Endothelial cell (in vitro differentiated cells): ENCODE measurements around the gene GSG1L2. TPM values are rescaled to one million over a fixed set of nuclear protein-coding genes. Genes with fewer than 3 reads are reported as not detected.

Experiments
- DNase-seq: peaks from one replicate; pipeline ENCODE4 v3.0.0; 2021; ENCODE audit warnings: low spot score
- H3K27ac Mint-ChIP-seq: one replicate; pipeline ENCODE4 v1.8.0; 2021; ENCODE audit warnings: mixed read lengths, inconsistent platforms; ENCODE audit not compliant: unreplicated experiment
- H3K27me3 Mint-ChIP-seq: one replicate; pipeline ENCODE4 v1.8.0; 2021; ENCODE audit warnings: mild to moderate bottlenecking, moderate library complexity, mixed read lengths, inconsistent platforms; ENCODE audit not compliant: unreplicated experiment
- H3K36me3 Mint-ChIP-seq: one replicate; pipeline ENCODE4 v1.8.0; 2021; ENCODE audit warnings: mild to moderate bottlenecking, low read depth, mixed read lengths, inconsistent platforms; ENCODE audit not compliant: unreplicated experiment
- H3K4me1 Mint-ChIP-seq: one replicate; pipeline ENCODE4 v1.8.0; 2021; ENCODE audit warnings: mild to moderate bottlenecking, mixed read lengths, inconsistent platforms; ENCODE audit not compliant: unreplicated experiment
- H3K4me3 Mint-ChIP-seq: one replicate; pipeline ENCODE4 v1.8.0; 2021; ENCODE audit warnings: mild to moderate bottlenecking, mixed read lengths, inconsistent platforms; ENCODE audit not compliant: unreplicated experiment
- H3K9me3 Mint-ChIP-seq: one replicate; pipeline ENCODE4 v1.8.0; 2021; ENCODE audit warnings: mixed read lengths, inconsistent platforms; ENCODE audit not compliant: unreplicated experiment
- total RNA-seq: library from RNA; stranded (reverse); fragmentation: NEBNext Ultra II Directional; extraction: Animal tissue kit (Norgen Biotek cat#: 25700); gene quantifications from one replicate; pipeline ENCODE4 v1.2.1, GENCODE V29; 2021; ENCODE audit not compliant: unreplicated experiment
- TF ChIP-seq, protein P1 (sequence below): fragments of 200-600 bp; sonication (generic); IDR thresholded peaks from one replicate; pipeline ENCODE4 v1.5.0; 2021; ENCODE audit warnings: antibody characterized with exemption; ENCODE audit not compliant: unreplicated experiment

Gene GSG1L2
- total RNA-seq, 1 donor from 2014 or later = not detected

DNA sequence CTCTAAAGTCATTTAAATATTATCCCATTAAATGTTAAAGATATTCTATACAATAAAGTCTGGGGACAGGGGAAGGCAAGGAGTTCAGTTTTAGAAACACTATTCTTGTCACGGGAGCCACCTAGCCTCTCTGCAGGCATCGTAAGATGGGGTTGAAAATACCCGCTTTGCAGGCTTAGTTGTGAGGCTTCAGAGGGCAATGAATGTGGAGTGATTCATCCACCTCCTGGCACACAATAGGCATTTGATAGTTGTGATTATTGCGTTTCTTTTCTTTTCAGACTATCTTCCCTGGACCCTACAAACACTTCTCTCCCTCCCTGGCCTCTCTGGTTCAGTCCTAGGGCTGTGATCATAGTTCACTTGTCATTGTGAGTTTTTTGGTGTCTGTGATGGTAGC is 23.4 kb upstream of the GSG1L2 start:
- no peak overlapping the region for H3K27ac Mint-ChIP-seq
- H3K27me3 Mint-ChIP-seq = peaks cover 3% of the 10 kb centered on the region
- no peaks in the 10 kb centered on the region for H3K4me1 Mint-ChIP-seq
- no peaks in the 10 kb centered on the region for H3K9me3 Mint-ChIP-seq
- DNase-seq = no peak
- H3K4me3 Mint-ChIP-seq = no peak overlapping the region
- H3K36me3 Mint-ChIP-seq = no peaks in the 10 kb centered on the region
- TF ChIP-seq, protein P1, sequence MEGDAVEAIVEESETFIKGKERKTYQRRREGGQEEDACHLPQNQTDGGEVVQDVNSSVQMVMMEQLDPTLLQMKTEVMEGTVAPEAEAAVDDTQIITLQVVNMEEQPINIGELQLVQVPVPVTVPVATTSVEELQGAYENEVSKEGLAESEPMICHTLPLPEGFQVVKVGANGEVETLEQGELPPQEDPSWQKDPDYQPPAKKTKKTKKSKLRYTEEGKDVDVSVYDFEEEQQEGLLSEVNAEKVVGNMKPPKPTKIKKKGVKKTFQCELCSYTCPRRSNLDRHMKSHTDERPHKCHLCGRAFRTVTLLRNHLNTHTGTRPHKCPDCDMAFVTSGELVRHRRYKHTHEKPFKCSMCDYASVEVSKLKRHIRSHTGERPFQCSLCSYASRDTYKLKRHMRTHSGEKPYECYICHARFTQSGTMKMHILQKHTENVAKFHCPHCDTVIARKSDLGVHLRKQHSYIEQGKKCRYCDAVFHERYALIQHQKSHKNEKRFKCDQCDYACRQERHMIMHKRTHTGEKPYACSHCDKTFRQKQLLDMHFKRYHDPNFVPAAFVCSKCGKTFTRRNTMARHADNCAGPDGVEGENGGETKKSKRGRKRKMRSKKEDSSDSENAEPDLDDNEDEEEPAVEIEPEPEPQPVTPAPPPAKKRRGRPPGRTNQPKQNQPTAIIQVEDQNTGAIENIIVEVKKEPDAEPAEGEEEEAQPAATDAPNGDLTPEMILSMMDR = no peak

DNA sequence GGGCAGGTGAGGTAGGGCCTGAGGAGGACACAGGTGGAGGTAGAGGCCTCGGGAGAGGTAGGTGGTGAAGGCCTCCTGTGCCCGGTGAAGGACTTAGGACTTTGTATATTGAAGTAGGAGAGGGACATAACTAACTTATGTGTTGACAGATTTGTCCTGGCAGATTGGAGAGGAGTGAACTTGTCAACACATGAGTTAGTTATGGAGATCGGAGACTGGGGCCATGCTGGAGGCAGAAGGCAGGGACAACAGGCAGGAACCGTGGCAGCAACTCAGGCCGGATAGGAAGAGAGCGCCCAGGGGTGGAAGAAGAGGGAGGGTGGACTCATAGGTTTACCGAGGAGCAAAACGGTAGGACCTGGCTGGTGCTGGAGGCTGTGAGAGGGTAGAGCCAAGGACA is 22.3 kb upstream of the GSG1L2 start:
- DNase-seq = no peak

DNA sequence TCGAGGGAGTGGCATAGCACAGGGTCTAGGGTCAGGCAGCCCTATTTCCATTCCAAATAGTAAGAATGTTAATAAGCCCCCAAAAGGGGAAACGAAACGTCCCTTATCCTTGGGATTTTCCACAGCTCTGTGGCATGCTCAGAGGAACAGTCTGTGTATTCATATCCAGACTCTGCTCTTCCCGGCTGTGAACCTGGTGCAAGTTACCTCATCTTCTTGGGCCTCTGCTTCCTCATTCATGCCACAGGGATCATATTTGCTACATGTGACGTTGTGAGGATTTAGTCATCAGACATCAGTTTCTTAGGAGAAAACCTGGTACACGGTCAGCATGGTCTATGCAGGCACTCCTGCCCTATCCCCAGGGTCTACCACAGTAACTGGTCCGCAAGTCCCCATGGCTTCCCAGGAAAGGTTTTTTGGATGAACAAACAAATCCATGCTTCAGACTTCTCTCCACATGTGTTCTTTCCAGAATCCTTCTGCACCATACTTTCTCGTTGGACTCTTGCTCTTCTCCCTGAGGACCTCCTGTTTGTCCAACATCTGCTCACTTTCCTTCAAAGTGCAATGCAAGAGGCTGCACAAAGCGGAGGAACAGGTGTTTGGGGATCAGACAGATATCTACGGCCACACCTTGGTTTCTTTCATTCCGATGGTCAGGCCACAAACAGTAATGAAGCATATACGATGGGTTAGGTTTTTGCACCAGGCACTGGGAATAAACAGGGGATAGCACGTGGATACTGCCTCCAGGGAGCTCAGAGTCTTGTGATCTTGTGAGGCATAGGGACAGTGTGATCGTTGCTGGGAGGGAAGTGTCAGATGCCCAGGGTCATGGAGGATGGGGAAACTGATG is 21.5 kb upstream of the GSG1L2 start:
- TF ChIP-seq, protein P1 = no peak
- H3K9me3 Mint-ChIP-seq = no peaks in the 10 kb centered on the region
- H3K27ac Mint-ChIP-seq = no peak overlapping the region
- no peaks in the 10 kb centered on the region for H3K4me1 Mint-ChIP-seq
- H3K36me3 Mint-ChIP-seq = no peaks in the 10 kb centered on the region
- H3K4me3 Mint-ChIP-seq = no peak overlapping the region
- DNase-seq = no peak
- H3K27me3 Mint-ChIP-seq = peaks cover 10% of the 10 kb centered on the region

More for the DNA sequence above, 22.3 kb upstream of the GSG1L2 start:
- Mint-ChIP-seq H3K27ac (no peak overlapping the region), H3K4me1 (no peaks in the 10 kb centered on the region), H3K27me3 (peaks cover 5% of the 10 kb centered on the region), H3K9me3 (no peaks in the 10 kb centered on the region), H3K4me3 (no peak overlapping the region), H3K36me3 (no peaks in the 10 kb centered on the region)
- TF ChIP-seq, protein P1 = no peak

DNA sequence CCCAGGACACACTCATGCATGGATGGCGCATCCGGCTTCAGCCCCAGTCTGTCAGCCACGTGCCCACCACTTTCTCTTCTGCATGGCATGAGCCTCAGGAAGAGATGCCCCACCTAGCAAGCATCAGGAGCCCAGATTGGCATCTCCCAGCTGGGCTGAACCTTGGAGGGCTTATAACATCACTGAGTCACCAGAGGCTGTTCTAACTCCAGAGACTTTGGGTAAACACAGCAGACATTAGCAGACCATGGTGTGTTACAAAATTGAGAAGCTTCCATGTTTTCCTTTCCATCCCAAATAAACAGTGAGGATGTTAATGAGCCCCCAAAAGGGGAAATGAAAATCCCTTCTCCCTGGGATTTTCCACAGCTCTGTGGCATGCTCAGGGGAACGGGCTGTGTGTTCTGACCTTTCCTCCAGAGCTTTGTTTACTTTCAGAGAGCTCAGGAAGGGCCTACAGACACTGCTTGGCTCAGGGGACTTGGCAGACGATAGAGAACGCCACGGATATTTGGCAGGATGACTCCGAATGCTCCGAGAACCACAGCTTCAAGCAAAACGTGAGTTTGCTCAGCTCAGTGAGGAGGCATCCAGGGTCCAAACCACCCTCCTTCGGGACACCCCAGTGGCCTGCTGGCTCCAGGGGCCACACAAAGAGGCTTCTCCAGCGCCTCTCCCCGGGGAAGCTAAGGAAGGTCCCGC is 20.3 kb upstream of the GSG1L2 start:
- Mint-ChIP-seq H3K36me3 (no peaks in the 10 kb centered on the region), H3K27ac (no peak overlapping the region), H3K4me3 (no peak overlapping the region), H3K4me1 (no peaks in the 10 kb centered on the region), H3K9me3 (no peaks in the 10 kb centered on the region), H3K27me3 (peaks cover 10% of the 10 kb centered on the region)
- TF ChIP-seq, protein P1 = no peak
- no peak for DNase-seq

DNA sequence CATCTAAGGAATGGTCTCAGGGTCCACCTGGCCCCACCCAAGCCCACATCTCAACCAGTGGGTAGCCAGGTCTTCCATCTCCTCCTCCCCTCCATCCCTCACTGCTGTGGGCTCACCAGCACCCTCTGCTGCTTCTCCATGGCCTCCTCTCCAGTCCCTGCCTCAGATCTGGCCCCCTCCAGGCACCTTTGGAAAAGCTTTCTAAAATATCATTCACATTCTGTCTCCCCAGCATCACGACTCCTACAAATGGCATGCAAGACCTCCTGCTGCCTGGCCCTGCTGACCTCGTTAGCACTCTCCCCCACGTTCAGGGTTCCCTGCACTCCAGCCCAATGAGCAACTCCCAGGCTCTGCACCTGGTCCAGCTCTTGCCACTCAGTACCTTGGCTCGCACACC is 17.6 kb upstream of the GSG1L2 start:
- Mint-ChIP-seq H3K4me3 (no peak overlapping the region), H3K27me3 (peaks cover 10% of the 10 kb centered on the region), H3K27ac (no peak overlapping the region), H3K4me1 (no peaks in the 10 kb centered on the region), H3K36me3 (no peaks in the 10 kb centered on the region), H3K9me3 (no peaks in the 10 kb centered on the region)
- no peak for DNase-seq
- TF ChIP-seq, protein P1 = no peak
